HG02588 (cell line): ENCODE results near the gene DIP2C.
"Not testable (repeated sequence)": the region's sequence is repeated elsewhere in the genome, so short reads cannot be mapped to it uniquely, and the experiment has no call there.

Source experiments
- ATAC-seq: cut with Tn5 transposase; IDR thresholded peaks from one replicate; pipeline ENCODE4 v1.9.1; 2021; ENCODE audit warnings: mild to moderate bottlenecking, moderate library complexity; ENCODE audit not compliant: unreplicated experiment

DIP2C gene

GRCh38 chr10:615583-616152 lies 73.8 kb downstream of the DIP2C start:
- no peak for ATAC-seq

GRCh38 chr10:614790-615582 lies 74.5 kb downstream of the DIP2C start:
- ATAC-seq: no peak

- ATAC-seq: no peak
Measured at GRCh38 chr10:614139-614711, 75.2 kb downstream of the DIP2C start.

GRCh38 chr10:613271-614138 lies 76.0 kb downstream of the DIP2C start:
- no peak for ATAC-seq

- no peak for ATAC-seq
Measured at GRCh38 chr10:612696-613095, 76.8 kb downstream of the DIP2C start.

- not testable (repeated sequence) for ATAC-seq
Measured at GRCh38 chr10:610642-611305, 78.7 kb downstream of the DIP2C start.

GRCh38 chr10:609868-610545 lies 79.5 kb downstream of the DIP2C start:
- no peak for ATAC-seq

- no peak for ATAC-seq
Measured at GRCh38 chr10:609262-609658, 80.2 kb downstream of the DIP2C start.

- ATAC-seq: no peak
Measured at GRCh38 chr10:608331-609261, 80.9 kb downstream of the DIP2C start.

GRCh38 chr10:607545-608185 lies 81.8 kb downstream of the DIP2C start:
- no peak for ATAC-seq

- no peak for ATAC-seq
Measured at GRCh38 chr10:606762-607544, 82.5 kb downstream of the DIP2C start.

- no peak for ATAC-seq
Measured at GRCh38 chr10:605632-606325, 83.7 kb downstream of the DIP2C start.

- ATAC-seq: no peak
Measured at GRCh38 chr10:604716-605631, 84.5 kb downstream of the DIP2C start.

- ATAC-seq: no peak
Measured at GRCh38 chr10:603745-604144, 85.7 kb downstream of the DIP2C start.

GRCh38 chr10:602391-603005 lies 87.0 kb downstream of the DIP2C start:
- no peak for ATAC-seq

- no peak for ATAC-seq
Measured at GRCh38 chr10:601660-601963, 87.9 kb downstream of the DIP2C start.
